GM18517 (cell line): ENCODE measurements around the gene SORL1.

Experiments used
- ATAC-seq: cut with Tn5 transposase; IDR thresholded peaks from one replicate; pipeline ENCODE4 v1.9.1; 2021; ENCODE audit warnings: mild to moderate bottlenecking, moderate library complexity; ENCODE audit not compliant: unreplicated experiment

SORL1 gene

DNA sequence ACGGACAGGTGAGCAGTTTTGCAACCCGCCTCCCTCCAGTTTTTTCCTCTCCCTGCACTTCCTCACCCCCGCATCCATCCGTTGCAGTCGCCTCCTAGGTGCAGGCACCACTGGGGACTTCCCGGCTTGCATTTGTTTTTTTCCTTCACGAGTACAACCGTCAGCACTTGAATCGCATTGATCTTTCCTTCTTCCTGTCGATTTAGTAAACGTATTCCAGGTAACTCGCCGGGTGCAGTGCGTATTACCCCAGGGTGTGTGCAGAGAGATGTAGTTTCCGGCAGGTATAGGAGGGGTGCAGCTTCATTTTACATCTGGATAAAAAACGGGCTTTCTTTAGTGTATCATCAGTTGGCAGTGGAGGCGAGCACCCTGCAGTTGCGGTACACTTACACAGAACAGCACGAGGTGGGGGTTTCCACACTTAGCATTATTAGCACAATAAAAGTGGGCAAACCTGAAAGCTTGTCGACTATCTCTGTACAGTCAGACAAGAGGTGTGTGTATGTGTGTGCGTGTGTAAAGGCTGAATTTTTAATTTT lies 566 bp downstream of the SORL1 start, which contains the start of gene SORL1-AS1:
Gene SORL1-AS1 (minus strand): TSS at position 359 of the 542 bp plus-strand sequence.
- peak; percentile 18 for ATAC-seq

- no peak for ATAC-seq
Observed at GRCh38 chr11:121453589-121454299, 1.6 kb downstream of the SORL1 start.

DNA sequence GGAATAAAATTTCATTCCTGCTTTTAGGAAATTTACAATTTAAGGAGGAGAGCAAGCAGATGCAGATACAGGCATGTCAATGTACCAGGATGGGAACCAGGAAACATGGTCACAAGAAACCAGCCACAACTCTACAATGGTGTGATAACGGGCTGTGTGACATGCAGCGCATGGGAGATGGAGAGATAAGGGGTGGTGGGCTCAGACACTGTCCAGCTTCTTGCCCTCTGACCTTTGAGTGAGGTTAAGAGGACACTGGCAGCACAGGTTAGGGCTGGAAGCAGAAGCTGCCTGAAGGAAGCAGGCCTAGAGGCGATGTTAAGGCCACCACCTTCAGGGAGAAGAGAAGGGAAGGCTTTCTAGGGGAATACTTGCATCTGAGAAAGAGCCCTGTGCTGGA lies 3.0 kb downstream of the SORL1 start:
- ATAC-seq = no peak

DNA sequence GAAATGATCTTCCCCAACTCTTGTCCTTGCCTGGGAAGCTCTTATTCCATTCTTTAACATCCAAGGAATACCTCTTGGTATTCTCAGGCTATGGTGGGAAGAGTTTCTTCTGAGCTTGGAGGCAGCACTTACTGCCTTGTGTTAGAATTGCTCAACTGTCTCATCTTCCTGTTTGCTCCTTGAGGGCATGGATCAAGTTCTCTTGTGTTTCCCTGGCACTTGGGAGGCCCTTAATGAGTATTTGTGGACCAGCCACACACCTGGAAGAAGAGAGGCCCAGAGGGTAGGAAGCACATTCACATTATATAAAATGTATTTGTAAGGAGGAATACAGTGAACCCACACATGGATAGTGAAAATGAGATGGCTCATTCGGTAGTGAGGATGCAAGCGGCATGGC lies 4.0 kb downstream of the SORL1 start:
- ATAC-seq = no peak

DNA sequence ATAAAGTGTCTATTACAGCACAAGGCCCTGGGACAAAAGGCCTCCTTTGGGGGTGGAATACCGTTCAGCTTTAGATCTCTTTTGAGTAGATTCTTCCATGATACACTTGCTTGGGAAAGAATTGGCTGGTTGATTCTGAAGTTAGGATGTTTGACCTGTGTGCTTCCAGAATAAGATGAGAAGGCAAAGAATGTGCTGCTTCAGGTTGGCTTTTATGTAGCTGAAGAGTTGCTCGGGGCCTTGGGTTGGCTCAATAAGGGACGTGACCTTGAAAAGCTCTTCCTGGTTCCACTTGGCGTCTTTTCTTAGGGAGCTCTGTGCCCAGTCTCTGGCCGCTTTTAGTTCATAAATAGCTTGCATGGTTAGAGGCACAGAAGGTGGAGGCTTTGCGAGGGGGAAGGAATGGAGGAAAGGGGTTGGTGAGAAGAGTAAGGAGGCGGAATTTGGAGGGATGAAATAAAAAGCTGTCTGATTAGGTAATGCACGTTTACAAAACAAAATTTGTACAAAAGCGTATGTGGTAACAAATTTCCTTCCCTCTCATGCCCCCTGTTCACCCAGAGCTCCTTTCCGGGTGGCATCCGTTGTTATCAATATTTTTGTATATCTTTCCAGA lies 4.8 kb downstream of the SORL1 start:
- no peak for ATAC-seq

GRCh38 chr11:121458551-121458950 lies 6.4 kb downstream of the SORL1 start:
- no peak for ATAC-seq

DNA sequence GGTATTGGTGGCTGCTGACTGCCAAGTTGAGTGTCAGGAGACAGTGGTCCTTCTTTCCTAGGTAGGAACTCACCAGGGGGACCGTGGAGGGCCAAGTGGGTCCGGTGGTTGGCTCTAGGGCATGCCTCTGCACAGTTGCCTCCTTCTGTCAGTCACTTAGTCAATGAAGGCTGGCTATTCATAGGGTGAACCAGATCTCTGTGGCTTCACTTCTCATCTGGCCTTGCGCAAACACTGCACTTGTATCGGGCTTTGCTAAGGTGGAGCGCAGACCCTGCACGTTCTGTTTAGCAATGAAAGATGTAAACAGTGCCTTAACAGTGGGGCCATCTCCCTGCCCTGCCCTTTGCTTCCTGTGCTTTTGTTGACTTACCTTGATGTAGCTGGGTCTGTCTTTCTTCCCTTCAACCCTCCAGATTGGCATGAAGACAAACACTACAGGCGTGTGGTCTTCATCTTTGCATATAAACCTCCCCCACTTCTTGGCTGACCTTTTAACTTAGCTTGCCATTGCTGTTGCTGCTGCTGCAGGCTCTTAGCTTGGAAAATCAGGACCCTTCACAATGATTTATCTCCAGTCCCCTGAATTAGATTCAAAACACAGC lies 7.4 kb downstream of the SORL1 start:
- ATAC-seq = no peak

DNA sequence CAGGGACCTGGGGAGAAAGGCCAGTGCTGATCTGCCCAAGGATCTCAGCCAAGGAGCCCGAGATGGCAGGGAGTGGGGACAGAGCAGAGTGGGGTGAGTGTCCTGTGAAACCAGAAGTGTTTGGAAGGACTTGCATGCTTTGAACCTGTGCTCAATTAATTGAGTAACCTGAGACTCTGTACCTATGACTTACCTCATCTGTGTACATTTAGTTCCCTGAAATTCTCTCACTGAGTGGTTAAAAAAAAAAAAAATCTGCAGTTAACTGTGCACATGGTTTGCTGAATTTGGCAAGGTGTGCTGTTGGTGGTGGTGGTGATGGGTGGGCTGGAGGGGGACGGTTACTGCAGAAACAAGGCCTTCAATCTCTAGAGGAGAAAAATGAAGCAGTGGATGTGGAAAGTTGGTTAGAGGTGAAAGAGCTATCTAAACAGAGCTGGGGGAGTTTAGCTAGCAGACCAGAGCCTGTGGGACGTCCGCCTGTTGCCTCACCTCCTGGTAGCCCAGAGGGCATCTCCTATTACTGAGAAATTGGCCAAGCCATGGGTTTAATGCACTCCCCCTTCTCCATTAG lies 8.9 kb downstream of the SORL1 start:
- no peak for ATAC-seq

- no peak for ATAC-seq
Observed at GRCh38 chr11:121461843-121462242, 9.7 kb downstream of the SORL1 start.

DNA sequence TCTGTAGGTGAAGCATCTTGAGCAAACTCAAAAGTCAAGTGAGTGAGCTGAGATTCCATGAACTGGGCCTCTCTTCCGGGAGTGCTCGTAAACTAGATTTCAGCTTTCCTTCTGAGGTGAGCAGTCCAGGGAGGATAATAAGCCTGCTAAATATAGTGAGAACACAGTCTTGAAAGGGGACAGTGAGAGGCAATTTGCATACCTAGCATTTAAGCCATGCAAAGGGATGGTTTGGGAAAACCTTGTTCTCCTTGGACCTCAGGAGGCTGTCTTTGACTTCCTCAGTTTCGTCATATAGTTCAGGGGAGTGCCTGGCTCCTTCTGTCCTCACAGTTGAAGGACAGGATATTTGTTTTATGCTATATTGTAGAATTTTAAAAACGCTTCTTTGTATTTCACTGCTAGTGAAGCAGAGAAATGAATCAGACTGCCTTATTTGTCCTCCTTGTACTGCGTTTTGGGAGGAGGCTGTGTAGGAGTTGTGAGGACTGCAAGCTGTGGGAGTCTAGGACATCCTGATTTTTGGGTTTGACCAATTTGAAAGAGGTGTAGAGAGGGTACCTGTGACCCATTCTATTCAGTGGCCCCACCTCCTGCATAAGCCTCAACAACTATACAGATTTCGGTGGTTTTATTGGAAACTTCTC lies 11.7 kb downstream of the SORL1 start:
- no peak for ATAC-seq

- peak; percentile 39 for ATAC-seq
Observed at GRCh38 chr11:121464352-121464946, 12.3 kb downstream of the SORL1 start.

DNA sequence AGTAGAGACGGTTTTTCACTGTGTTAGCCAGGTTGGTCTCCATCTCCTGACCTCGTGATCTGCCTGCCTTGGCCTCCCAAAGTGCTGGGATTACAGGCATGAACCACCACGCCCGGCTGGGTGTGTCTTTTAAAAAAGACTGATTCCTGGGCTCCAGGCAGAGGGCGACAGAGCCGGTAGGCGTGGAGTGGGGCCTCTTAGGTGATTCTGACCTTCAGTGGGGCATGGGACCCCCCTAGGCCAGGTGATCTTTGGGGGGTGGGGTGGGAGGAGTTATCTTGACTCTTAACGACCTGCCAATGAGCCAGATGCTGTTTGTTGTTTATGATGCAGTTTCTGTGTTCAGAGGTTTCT lies 13.6 kb downstream of the SORL1 start:
- ATAC-seq = no peak

GRCh38 chr11:121466063-121466794 lies 14.1 kb downstream of the SORL1 start:
- ATAC-seq = no peak

DNA sequence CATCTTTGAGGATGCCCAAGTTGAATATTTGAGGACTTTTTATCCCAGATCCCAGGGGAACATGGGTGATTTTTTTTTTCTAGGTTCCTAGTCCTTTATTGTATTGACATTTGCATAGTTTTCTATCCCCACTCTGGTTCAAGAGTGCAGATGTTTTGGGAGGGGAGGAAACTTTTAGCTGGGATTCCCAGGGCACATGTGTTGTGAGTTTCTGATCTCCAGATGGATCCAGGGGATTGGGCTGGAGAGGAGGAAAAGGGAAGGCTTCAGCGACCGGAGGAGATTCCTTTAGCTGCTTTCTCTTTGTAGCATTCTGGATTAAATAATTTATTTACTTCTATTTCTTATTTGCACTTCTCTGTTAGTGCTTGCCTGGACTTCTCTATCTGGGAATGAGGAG lies 15.4 kb downstream of the SORL1 start:
- ATAC-seq = no peak

DNA sequence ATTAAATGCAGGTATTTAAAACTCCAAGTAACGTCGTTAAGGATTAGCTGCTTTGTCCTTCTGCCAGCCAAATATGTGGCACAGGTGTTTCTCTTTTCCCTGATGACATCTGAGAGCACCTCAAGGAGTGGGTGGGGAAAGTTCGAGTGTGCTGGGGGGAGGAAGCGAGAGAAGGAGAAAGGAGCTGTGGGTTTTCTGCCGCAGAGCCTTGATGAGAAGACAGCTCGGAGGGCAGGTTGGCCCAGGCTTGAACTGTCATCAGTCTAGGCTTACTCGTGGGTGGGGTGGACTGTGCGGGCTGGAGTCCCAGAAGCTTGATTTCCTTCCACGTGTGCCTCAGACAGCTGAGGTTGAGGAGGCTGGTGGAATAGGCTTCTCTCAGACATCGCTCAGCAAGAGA lies 15.9 kb downstream of the SORL1 start:
- ATAC-seq = peak; percentile 58

GRCh38 chr11:121469910-121470309 lies 17.8 kb downstream of the SORL1 start:
- no peak for ATAC-seq

- no peak for ATAC-seq
Observed at GRCh38 chr11:121471167-121471566, 19.1 kb downstream of the SORL1 start.

GRCh38 chr11:121472312-121472711 lies 20.2 kb downstream of the SORL1 start:
- no peak for ATAC-seq

GRCh38 chr11:121473064-121473777 lies 21.1 kb downstream of the SORL1 start:
- no peak for ATAC-seq

DNA sequence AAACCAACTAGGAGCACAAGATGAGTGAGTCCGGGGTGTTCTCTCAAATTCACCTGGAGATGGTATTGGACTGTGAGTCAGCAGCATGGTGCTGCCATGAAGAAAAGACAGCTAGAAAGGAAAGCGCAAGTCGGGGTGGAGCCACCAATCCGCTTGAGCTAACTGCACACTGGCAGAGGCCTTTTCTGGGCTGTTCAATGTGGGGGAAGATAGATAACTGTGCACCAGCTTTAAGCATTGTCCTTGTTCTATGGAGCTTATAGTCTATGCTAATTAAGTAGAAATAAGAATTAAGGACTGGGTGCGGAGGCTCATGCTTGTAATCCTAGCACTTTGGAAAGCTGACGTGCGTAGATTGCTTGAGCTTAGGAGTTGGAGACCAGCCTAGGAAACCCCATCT lies 22.6 kb downstream of the SORL1 start:
- no peak for ATAC-seq
